HG03469 (cell line): ENCODE data around the gene ITGB5.

Experiments used
- ATAC-seq: cut with Tn5 transposase; IDR thresholded peaks from one replicate; pipeline ENCODE4 v1.9.1; 2021; ENCODE audit warnings: mild to moderate bottlenecking, moderate library complexity, moderate number of reproducible peaks; ENCODE audit not compliant: unreplicated experiment

ITGB5 gene

GRCh38 chr3:124896824-124897526 is 9.8 kb upstream of the ITGB5 start:
- ATAC-seq: no peak

GRCh38 chr3:124895756-124896155 is 8.6 kb upstream of the ITGB5 start:
- ATAC-seq: no peak

- ATAC-seq: no peak
Measured at GRCh38 chr3:124893526-124893925, 6.4 kb upstream of the ITGB5 start.

GRCh38 chr3:124890573-124891190 is 3.5 kb upstream of the ITGB5 start:
- no peak for ATAC-seq

- ATAC-seq: no peak
Measured at GRCh38 chr3:124888482-124889441, 1.6 kb upstream of the ITGB5 start.

- no peak for ATAC-seq
Measured at GRCh38 chr3:124887932-124888298, 750 bp upstream of the ITGB5 start.

GRCh38 chr3:124886168-124887056 is 753 bp downstream of the ITGB5 start:
- no peak for ATAC-seq

- ATAC-seq: no peak
Measured at GRCh38 chr3:124885466-124886167, 1.5 kb downstream of the ITGB5 start.

GRCh38 chr3:124884474-124885101 is 2.6 kb downstream of the ITGB5 start:
- no peak for ATAC-seq

- no peak for ATAC-seq
Measured at GRCh38 chr3:124883766-124884473, 3.2 kb downstream of the ITGB5 start.

GRCh38 chr3:124882816-124883747 is 4.1 kb downstream of the ITGB5 start:
- ATAC-seq: no peak

- ATAC-seq: no peak
Measured at GRCh38 chr3:124881976-124882697, 5.0 kb downstream of the ITGB5 start.

GRCh38 chr3:124879337-124879680 is 7.9 kb downstream of the ITGB5 start:
- no peak for ATAC-seq

GRCh38 chr3:124878561-124879336 is 8.4 kb downstream of the ITGB5 start:
- ATAC-seq: no peak

GRCh38 chr3:124877674-124878073 is 9.5 kb downstream of the ITGB5 start:
- ATAC-seq: no peak

- ATAC-seq: no peak
Measured at GRCh38 chr3:124876401-124876878, 10.7 kb downstream of the ITGB5 start.
